Adrenal gland (tissue), 12 donors: ENCODE data around the gene CIDEA. TPM values are rescaled to one million over a fixed set of nuclear protein-coding genes. Genes with fewer than 3 reads are reported as not detected.

ENCODE experiments used
- DNase-seq, 7 donors: peaks; one replicate each; pipeline ENCODE4 v3.0.0-alpha.2; 2019 to 2020
- H3K27ac ChIP-seq, 5 donors: fragments of 200-600 bp; sonication (generic) in 4 of 5; 1 replicate in 3 of 5; 2 replicates in 2 of 5; pipeline versions ENCODE4 v1.5.1 to v1.8.0; 2016 to 2020; ENCODE audit warnings: mild to moderate bottlenecking in 1 of 5
- H3K27me3 ChIP-seq: fragments of 200-600 bp; 2 replicates; pipeline ENCODE4 v1.8.0; 2021
- H3K36me3 ChIP-seq, 2 donors: fragments of 200-600 bp; replicated peaks in 1 of 2; 1 replicate in 1 of 2; 2 replicates in 1 of 2; pipeline versions ENCODE4 v1.5.1 to v1.8.0; 2018 to 2022
- H3K4me1 ChIP-seq, 2 donors: fragments of 200-600 bp; replicated peaks in 1 of 2; 1 replicate in 1 of 2; 2 replicates in 1 of 2; pipeline versions ENCODE4 v1.5.1 to v1.8.0; 2018 to 2021
- H3K4me3 ChIP-seq, 4 donors: fragments of 200-600 bp; sonication (generic) in 3 of 4; one replicate each; pipeline ENCODE4 v1.5.1; 2016 to 2018
- H3K9me3 ChIP-seq, 3 donors: fragments of 200-600 bp; sonication (generic) in 1 of 3; replicated peaks in 1 of 3; 1 replicate in 2 of 3; 2 replicates in 1 of 3; pipeline versions ENCODE4 v1.5.1 to v1.8.0; 2016 to 2021
- CTCF ChIP-seq, 6 experiments: fragments of 450-650 bp in 4 of 6; fragments of 200-600 bp in 2 of 6; sonication (generic) in 1 of 6; IDR thresholded peaks; 1 replicate in 5 of 6; 2 replicates in 1 of 6; pipeline versions ENCODE4 v1.5.1 to v1.8.0; 2016 to 2021; ENCODE audit warnings: antibody characterized with exemption in 6 of 6, mild to moderate bottlenecking in 2 of 6, moderate library complexity in 1 of 6
- POLR2A ChIP-seq, 2 donors: fragments of 450-650 bp; IDR thresholded peaks; one replicate each; pipeline ENCODE4 v1.6.1; 2017; ENCODE audit warnings: antibody characterized with exemption in 2 of 2, mild to moderate bottlenecking in 2 of 2, moderate library complexity in 1 of 2
- WGBS, 4 donors: extraction: QIAGEN DNeasy Blood & Tissue Kit in 2 of 4; methylation state at CpG; one replicate each; pipeline versions ENCODE4 v1.1.5 to v1.1.7; 2013 to 2017; 5-methylcytosine and 5-hydroxymethylcytosine counted together
- intact Hi-C, 2 donors: fragments of 100-400 bp; cut with DNase I; formaldehyde crosslinking; loops; one replicate each; pipeline versions ENCODE4 v1.14.1 to v1.15.0; 2022 to 2023
- polyA plus RNA-seq, 3 donors: library from polyadenylated mRNA; stranded (reverse); fragments of 200-250 nt in 2 of 3; fragments of 350-450 nt in 1 of 3; fragmentation: Illumina TruSeq in 1 of 3; extraction: RNeasy Lipid Tissue Mini Kit (QIAGEN cat#74804) in 1 of 3; gene quantifications; one replicate each; pipeline ENCODE4 v1.2.3, GENCODE V29; 2013 to 2014
- total RNA-seq, 9 donors: library from RNA; depleted of rRNA in 4 of 9; stranded (reverse); fragments of >200 nt in 4 of 9; fragments of 120-200 nt in 1 of 9; fragmentation: NEBNext Ultra II Directional in 1 of 9; extraction: Animal tissue kit (Norgen Biotek cat#: 25700) in 1 of 9; gene quantifications; one replicate each; pipeline versions ENCODE4 v1.1.0 to v1.2.4, GENCODE V29; 2013 to 2023
- donor health status: healthy with polysubstance abuse.
- donor health status: Bipolar disorder and iron deficiency.
- donor health status: DM: yes; HTN: yes; CAD: no.
- donor health status: DM: no; HTN: no; CAD: no.
- donor health status: DM: no; HTN: no; CAD: no.
- donor health status: DM: yes; HTN: yes; CAD: no.

Gene CIDEA
- total and polyA plus RNA-seq, 12 donors, result 0.11 to 18.5 (median 0.82) TPM; not detected in 2

GRCh38 chr18:12301263-12302005, 47.3 kb downstream of the CIDEA start:
- no peaks in the 10 kb centered on the region for H3K9me3 ChIP-seq
- TF ChIP-seq CTCF (IDR thresholded peaks at IDR 0.05) (no peak), POLR2A (IDR thresholded peaks at IDR 0.05) (no peak)
- no peak overlapping the region for H3K27ac ChIP-seq
- 78 to 87% (median 81%) methylated on average over 9 to 13 of the region's 13 CpGs for WGBS, 4 donors
- no peaks in the 10 kb centered on the region for H3K4me1 ChIP-seq
- H3K27me3 ChIP-seq, result no peaks in the 10 kb centered on the region
- H3K4me3 ChIP-seq, result no peak overlapping the region
- DNase-seq, result no peak
- intact Hi-C loops, result no loop called here
- no peaks in the 10 kb centered on the region for H3K36me3 ChIP-seq

DNA sequence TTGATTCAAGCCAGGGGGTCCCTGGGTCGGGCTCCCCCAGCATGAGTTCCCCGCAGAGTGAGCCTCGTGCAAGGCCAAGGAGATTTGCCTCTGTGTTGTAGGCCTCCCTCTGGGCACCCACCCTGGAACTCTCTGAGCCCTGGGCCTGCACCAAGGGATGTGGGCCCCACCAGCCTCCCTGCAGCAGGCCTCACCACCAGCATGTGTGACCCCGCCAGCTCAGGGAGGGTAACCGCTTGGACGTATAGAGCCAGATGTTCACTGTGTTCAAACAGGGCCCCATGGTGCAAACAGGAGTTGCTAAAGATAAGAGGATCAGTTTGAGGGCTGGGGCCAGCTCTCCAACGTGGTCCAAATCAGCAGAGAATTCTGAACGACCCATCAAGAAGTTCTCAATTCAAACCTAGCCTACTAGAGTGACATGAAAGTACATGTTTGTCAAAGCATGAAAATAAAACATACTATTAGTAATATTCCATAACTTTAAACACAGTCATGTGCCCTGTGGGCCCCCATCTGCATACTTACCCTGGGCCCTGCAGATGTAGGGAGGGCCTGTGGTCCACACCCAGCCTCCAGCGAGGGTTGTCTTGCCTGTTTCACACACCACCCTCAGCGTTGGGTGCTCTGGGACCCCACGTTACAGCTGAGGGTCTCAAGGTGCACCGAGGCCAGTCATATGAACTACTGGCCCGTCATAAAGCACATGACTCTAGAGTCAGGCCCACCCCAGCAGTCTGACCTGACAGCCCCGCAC, 48.4 kb downstream of the CIDEA start:
- no peaks in the 10 kb centered on the region for H3K36me3 ChIP-seq
- H3K4me1 ChIP-seq, result no peaks in the 10 kb centered on the region
- no peaks in the 10 kb centered on the region for H3K27me3 ChIP-seq
- H3K4me3 ChIP-seq, result no peak overlapping the region
- no peaks in the 10 kb centered on the region for H3K9me3 ChIP-seq
- no peak for TF ChIP-seq CTCF (IDR thresholded peaks at IDR 0.05)
- WGBS, 4 donors, result 84 to 91% (median 88%) methylated on average over 11 to 14 of the region's 14 CpGs
- no peak for DNase-seq
- intact Hi-C loops, result no loop called here
- H3K27ac ChIP-seq, result no peak overlapping the region

DNA sequence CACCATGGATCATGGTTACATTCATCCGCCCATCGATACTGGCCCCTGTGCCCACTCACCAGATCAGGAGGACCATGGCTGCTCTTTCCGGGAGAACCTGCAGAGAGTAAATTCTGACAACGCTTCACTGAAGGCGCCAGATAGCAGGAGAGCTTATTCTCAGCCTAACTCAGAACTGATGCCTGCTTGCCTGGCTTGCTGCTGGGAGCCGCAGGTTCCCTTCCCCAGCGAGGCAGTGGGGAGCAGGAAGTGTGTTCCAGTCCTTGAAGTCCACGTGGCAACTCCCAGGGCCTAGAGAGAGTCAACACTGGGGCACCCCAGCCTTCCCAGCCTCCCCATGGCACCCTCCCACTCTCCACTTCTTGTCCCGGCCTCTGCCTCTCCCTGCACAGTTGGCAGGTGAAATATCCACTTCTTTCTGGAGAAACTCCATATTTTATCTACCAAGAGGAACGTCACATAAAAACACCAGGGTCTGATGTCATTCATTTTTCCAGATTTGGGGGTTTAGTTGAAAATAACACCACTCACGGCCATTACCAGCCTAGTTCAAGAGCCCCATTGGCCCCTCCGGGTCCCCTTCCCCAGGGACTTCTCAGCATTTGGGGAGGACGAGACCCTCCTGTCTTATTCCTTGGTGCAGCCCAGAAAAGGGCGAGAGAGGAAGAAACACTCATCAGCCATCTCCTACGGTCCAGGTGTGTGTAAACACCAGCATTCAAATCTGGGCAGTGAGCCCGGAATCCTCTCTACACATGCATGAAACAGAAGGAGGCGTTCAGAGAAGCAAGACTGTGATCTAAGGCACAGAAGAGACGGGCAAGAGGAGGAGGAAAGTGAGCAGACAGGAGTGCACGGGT, 50.4 kb downstream of the CIDEA start:
- Histone ChIP-seq H3K36me3 (no peaks in the 10 kb centered on the region), H3K27me3 (no peaks in the 10 kb centered on the region), H3K9me3 (no peaks in the 10 kb centered on the region), H3K27ac (no peak overlapping the region), H3K4me1 (peaks cover 0 to 7% of the 10 kb centered on the region in 2 donors), H3K4me3 (no peak overlapping the region)
- intact Hi-C loops, result no loop called here
- TF ChIP-seq POLR2A (IDR thresholded peaks at IDR 0.05), result no peak
- TF ChIP-seq CTCF (IDR thresholded peaks at IDR 0.05), result no peak
- DNase-seq, result no peak
- WGBS, 4 donors, result 74 to 83% (median 82%) methylated on average over 16 to 19 of the region's 19 CpGs

GRCh38 chr18:12305211-12305610, 51.0 kb downstream of the CIDEA start:
- H3K27ac ChIP-seq, result no peak overlapping the region
- WGBS, 4 donors, result 88 to 90% (median 89%) methylated on average over 12 of the region's 12 CpGs
- no peak for DNase-seq

More at GRCh38 chr18:12305211-12305610, 51.0 kb downstream of the CIDEA start:
- Histone ChIP-seq H3K27me3 (no peaks in the 10 kb centered on the region), H3K36me3 (no peaks in the 10 kb centered on the region), H3K9me3 (no peaks in the 10 kb centered on the region), H3K4me3 (no peak overlapping the region), H3K4me1 (peaks cover 0 to 7% of the 10 kb centered on the region in 2 donors)
- TF ChIP-seq CTCF (IDR thresholded peaks at IDR 0.05), result no peak
- TF ChIP-seq POLR2A (IDR thresholded peaks at IDR 0.05), result no peak
- intact Hi-C loops, result no loop called here
